Measurements from ENCODE around the gene RBM20. TPM values are rescaled to one million over a fixed set of nuclear protein-coding genes. Genes with fewer than 3 reads are reported as not detected.
"Not testable (repeated sequence)": the region's sequence is repeated elsewhere in the genome, so short reads cannot be mapped to it uniquely, and the experiment has no call there.

The RBM20 gene
- total RNA-seq, 4 donors from 2014 or later = 0.62 to 7.4 (median 3.9) TPM

DNA sequence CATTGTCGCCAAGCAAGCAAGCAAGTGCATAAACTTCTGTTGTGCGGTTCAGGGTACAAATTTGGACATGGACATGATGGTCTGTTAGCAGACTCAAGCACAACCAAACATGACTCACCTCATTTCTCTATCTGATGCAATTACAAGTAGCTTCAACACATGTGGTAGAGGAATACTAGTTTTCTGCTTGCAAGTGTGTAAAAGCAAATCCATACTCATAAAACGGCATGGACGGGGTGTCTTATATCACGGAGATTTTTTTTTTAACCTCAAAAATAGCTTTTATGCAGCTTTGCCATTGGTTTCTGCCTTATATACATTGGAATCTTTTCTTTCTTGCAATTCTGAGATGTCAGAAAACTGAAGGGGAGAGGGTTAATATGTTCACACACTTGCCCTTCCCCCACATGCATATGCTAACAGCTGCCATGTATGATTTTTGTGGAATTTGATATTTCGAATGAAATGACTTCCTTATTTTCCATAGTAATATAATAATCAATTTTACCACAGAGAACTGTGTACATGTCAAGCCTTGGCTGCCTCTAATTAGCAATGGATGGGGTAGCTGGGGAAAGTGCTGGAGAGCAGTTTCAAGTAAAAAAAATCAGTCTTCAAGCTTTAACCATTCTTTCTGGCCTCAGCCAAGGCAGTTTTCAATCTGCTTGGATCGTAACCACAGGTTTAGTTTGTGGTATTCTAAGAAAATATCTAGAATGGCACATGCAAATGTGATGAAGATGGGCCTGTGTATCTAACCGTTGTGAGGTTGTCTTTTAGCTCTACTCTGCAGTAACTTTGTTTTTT is 121.6 kb downstream of the RBM20 start:
- ATAC-seq = no peak
- no peaks in the 10 kb centered on the region for H3K4me1 ChIP-seq
- H3K4me3 ChIP-seq = no peak overlapping the region
- no peaks in the 10 kb centered on the region for H3K36me3 ChIP-seq
- TF ChIP-seq POLR2A (IDR thresholded peaks at IDR 0.05) (no peak), POLR2AphosphoS5 (IDR thresholded peaks at IDR 0.05) (no peak), EP300 (IDR thresholded peaks at IDR 0.05) (no peak)
- no peak overlapping the region for H3K27ac ChIP-seq
- H3K9me3 ChIP-seq = no peaks in the 10 kb centered on the region
- 69 to 80% methylated on average over 6 to 8 of the region's 8 CpGs for WGBS, 2 donors (ENCODE audit: low coverage in 1 of 2)
- H3K27me3 ChIP-seq = no peaks in the 10 kb centered on the region

- not testable (repeated sequence) for ATAC-seq, H3K9me3 ChIP-seq, H3K27ac ChIP-seq, H3K27me3 ChIP-seq, H3K36me3 ChIP-seq, H3K4me1 ChIP-seq, H3K4me3 ChIP-seq
- WGBS, 2 donors (ENCODE audit: low coverage in 1 of 2) = no CpG with 5 or more reads among the region's 29 CpGs
These were observed 123.5 kb downstream of the RBM20 start for GRCh38 chr10:110767601-110768000.

- Histone ChIP-seq H3K36me3 (no peaks in the 10 kb centered on the region), H3K27ac (no peak overlapping the region), H3K9me3 (no peaks in the 10 kb centered on the region), H3K4me3 (no peak overlapping the region), H3K27me3 (no peaks in the 10 kb centered on the region), H3K4me1 (peaks cover 0 to 8% (median 5%) of the 10 kb centered on the region in 3 donors)
- no peak for ATAC-seq
- TF ChIP-seq CTCF (IDR thresholded peaks at IDR 0.05) (no peak), POLR2AphosphoS5 (IDR thresholded peaks at IDR 0.05) (no peak), POLR2A (IDR thresholded peaks at IDR 0.05) (no peak)
- 86 to 100% methylated on average over 3 of the region's 3 CpGs for WGBS, 2 donors (ENCODE audit: low coverage in 1 of 2)
These were observed 126.1 kb downstream of the RBM20 start for GRCh38 chr10:110770243-110770642.

DNA sequence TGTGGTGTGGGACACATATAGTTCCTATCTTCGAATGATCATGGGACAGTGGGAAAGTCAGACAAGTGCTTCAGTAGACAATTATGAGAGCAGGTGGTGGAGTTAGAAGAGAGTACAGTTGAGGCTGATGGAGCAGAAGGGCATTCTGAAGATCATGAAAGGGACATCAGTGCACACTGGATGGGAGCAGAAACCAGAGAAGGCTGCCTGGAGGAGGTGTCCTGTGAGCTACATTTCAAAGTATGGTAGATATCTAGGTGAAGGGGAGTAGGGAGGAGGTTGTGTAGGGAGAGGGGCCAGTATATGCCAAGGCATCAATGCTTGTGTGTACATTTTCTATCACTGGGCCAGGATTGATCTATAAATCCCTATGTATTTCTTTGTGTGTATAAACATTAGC is 127.3 kb downstream of the RBM20 start:
- peaks cover 0 to 8% (median 5%) of the 10 kb centered on the region in 3 donors for H3K4me1 ChIP-seq
- no peak for ATAC-seq
- H3K27me3 ChIP-seq = no peaks in the 10 kb centered on the region
- no CpG with 5 or more reads among the region's 1 CpG for WGBS, 2 donors (ENCODE audit: low coverage in 1 of 2)
- no peak overlapping the region for H3K27ac ChIP-seq
- no peak overlapping the region for H3K4me3 ChIP-seq
- TF ChIP-seq EP300 (IDR thresholded peaks at IDR 0.05) = no peak
- no peak for TF ChIP-seq POLR2A (IDR thresholded peaks at IDR 0.05)
- TF ChIP-seq POLR2AphosphoS5 (IDR thresholded peaks at IDR 0.05) = no peak
- no peak for TF ChIP-seq CTCF (IDR thresholded peaks at IDR 0.05)
- H3K36me3 ChIP-seq = no peaks in the 10 kb centered on the region
- H3K9me3 ChIP-seq = no peaks in the 10 kb centered on the region

- Histone ChIP-seq H3K27me3 (no peaks in the 10 kb centered on the region), H3K9me3 (no peaks in the 10 kb centered on the region), H3K4me3 (no peak overlapping the region), H3K27ac (no peak overlapping the region), H3K36me3 (no peaks in the 10 kb centered on the region), H3K4me1 (peaks cover 0 to 8% (median 5%) of the 10 kb centered on the region in 3 donors)
- WGBS, 2 donors (ENCODE audit: low coverage in 1 of 2) = 65 to 86% methylated on average over 3 to 4 of the region's 4 CpGs
- no peak for ATAC-seq
- no peak for TF ChIP-seq EP300 (IDR thresholded peaks at IDR 0.05)
- no peak for TF ChIP-seq POLR2A (IDR thresholded peaks at IDR 0.05)
- no peak for TF ChIP-seq POLR2AphosphoS5 (IDR thresholded peaks at IDR 0.05)
- TF ChIP-seq CTCF (IDR thresholded peaks at IDR 0.05) = no peak
These were observed 127.9 kb downstream of the RBM20 start for GRCh38 chr10:110771991-110772390.

GRCh38 chr10:110772454-110773025 is 128.4 kb downstream of the RBM20 start:
- peaks cover 0 to 8% (median 5%) of the 10 kb centered on the region in 3 donors for H3K4me1 ChIP-seq
- WGBS, 2 donors (ENCODE audit: low coverage in 1 of 2) = 78 to 81% methylated on average over 3 of the region's 3 CpGs
- no peak for ATAC-seq
- H3K27me3 ChIP-seq = no peaks in the 10 kb centered on the region
- H3K36me3 ChIP-seq = no peaks in the 10 kb centered on the region
- H3K4me3 ChIP-seq = no peak overlapping the region
- H3K9me3 ChIP-seq = no peaks in the 10 kb centered on the region
- TF ChIP-seq POLR2A (IDR thresholded peaks at IDR 0.05) (no peak), CTCF (IDR thresholded peaks at IDR 0.05) (no peak), POLR2AphosphoS5 (IDR thresholded peaks at IDR 0.05) (no peak), EP300 (IDR thresholded peaks at IDR 0.05) (no peak)
- no peak overlapping the region for H3K27ac ChIP-seq

Data from gastroesophageal sphincter (tissue), 4 donors.